ENCODE measurements around the gene IMMT. TPM values are rescaled to one million over a fixed set of nuclear protein-coding genes. Genes with fewer than 3 reads are reported as not detected.

Gene IMMT
- total and polyA plus RNA-seq, 9 of the 15 experiments (the other 6 are each of a cell fraction or from before 2014, with no cell fraction given) = 119 to 294 (median 140) TPM

DNA sequence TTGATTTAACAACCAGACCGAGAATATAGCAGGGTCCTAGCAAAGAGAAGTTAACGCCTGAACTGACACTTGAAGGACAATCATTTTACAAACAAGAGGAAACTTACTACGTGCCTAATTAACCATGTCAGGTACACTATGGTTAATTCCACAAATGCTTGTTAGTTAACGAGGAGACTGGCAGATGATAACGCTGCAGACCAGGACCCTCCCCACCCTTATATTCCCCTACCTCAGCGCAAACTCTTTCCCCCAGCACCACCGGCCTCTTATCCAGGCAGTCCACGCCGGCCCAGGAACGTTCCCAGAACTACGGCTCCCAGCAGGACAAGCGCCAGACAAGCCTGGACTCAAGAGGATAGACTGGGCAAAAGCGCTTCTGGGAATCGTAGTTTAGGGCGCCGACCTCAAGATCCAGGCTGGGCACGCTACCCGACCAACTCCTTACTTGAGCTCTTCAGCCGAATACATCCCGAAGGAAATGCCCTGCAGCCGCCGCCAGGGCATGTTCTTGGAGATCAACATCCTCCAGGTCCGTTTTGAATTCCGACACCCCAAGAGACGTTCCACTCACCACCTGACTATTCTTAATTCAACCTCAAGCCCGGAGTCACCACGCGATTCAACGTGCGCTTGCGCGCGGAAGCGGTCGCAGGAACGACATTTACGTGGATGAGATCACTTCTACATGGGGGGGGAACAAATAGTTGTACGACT lies 89.9 kb downstream of the IMMT start, which contains the start of gene POLR1A (continued):
- TF ChIP-seq, protein P1, sequence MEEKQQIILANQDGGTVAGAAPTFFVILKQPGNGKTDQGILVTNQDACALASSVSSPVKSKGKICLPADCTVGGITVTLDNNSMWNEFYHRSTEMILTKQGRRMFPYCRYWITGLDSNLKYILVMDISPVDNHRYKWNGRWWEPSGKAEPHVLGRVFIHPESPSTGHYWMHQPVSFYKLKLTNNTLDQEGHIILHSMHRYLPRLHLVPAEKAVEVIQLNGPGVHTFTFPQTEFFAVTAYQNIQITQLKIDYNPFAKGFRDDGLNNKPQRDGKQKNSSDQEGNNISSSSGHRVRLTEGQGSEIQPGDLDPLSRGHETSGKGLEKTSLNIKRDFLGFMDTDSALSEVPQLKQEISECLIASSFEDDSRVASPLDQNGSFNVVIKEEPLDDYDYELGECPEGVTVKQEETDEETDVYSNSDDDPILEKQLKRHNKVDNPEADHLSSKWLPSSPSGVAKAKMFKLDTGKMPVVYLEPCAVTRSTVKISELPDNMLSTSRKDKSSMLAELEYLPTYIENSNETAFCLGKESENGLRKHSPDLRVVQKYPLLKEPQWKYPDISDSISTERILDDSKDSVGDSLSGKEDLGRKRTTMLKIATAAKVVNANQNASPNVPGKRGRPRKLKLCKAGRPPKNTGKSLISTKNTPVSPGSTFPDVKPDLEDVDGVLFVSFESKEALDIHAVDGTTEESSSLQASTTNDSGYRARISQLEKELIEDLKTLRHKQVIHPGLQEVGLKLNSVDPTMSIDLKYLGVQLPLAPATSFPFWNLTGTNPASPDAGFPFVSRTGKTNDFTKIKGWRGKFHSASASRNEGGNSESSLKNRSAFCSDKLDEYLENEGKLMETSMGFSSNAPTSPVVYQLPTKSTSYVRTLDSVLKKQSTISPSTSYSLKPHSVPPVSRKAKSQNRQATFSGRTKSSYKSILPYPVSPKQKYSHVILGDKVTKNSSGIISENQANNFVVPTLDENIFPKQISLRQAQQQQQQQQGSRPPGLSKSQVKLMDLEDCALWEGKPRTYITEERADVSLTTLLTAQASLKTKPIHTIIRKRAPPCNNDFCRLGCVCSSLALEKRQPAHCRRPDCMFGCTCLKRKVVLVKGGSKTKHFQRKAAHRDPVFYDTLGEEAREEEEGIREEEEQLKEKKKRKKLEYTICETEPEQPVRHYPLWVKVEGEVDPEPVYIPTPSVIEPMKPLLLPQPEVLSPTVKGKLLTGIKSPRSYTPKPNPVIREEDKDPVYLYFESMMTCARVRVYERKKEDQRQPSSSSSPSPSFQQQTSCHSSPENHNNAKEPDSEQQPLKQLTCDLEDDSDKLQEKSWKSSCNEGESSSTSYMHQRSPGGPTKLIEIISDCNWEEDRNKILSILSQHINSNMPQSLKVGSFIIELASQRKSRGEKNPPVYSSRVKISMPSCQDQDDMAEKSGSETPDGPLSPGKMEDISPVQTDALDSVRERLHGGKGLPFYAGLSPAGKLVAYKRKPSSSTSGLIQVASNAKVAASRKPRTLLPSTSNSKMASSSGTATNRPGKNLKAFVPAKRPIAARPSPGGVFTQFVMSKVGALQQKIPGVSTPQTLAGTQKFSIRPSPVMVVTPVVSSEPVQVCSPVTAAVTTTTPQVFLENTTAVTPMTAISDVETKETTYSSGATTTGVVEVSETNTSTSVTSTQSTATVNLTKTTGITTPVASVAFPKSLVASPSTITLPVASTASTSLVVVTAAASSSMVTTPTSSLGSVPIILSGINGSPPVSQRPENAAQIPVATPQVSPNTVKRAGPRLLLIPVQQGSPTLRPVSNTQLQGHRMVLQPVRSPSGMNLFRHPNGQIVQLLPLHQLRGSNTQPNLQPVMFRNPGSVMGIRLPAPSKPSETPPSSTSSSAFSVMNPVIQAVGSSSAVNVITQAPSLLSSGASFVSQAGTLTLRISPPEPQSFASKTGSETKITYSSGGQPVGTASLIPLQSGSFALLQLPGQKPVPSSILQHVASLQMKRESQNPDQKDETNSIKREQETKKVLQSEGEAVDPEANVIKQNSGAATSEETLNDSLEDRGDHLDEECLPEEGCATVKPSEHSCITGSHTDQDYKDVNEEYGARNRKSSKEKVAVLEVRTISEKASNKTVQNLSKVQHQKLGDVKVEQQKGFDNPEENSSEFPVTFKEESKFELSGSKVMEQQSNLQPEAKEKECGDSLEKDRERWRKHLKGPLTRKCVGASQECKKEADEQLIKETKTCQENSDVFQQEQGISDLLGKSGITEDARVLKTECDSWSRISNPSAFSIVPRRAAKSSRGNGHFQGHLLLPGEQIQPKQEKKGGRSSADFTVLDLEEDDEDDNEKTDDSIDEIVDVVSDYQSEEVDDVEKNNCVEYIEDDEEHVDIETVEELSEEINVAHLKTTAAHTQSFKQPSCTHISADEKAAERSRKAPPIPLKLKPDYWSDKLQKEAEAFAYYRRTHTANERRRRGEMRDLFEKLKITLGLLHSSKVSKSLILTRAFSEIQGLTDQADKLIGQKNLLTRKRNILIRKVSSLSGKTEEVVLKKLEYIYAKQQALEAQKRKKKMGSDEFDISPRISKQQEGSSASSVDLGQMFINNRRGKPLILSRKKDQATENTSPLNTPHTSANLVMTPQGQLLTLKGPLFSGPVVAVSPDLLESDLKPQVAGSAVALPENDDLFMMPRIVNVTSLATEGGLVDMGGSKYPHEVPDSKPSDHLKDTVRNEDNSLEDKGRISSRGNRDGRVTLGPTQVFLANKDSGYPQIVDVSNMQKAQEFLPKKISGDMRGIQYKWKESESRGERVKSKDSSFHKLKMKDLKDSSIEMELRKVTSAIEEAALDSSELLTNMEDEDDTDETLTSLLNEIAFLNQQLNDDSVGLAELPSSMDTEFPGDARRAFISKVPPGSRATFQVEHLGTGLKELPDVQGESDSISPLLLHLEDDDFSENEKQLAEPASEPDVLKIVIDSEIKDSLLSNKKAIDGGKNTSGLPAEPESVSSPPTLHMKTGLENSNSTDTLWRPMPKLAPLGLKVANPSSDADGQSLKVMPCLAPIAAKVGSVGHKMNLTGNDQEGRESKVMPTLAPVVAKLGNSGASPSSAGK (IDR thresholded peaks at IDR 0.05) = no peak
- no peak for TF ChIP-seq ZNF589 (CRISPR knock-in tag; IDR thresholded peaks at IDR 0.05; ENCODE audit: low read depth)
- TF ChIP-seq, protein P2, sequence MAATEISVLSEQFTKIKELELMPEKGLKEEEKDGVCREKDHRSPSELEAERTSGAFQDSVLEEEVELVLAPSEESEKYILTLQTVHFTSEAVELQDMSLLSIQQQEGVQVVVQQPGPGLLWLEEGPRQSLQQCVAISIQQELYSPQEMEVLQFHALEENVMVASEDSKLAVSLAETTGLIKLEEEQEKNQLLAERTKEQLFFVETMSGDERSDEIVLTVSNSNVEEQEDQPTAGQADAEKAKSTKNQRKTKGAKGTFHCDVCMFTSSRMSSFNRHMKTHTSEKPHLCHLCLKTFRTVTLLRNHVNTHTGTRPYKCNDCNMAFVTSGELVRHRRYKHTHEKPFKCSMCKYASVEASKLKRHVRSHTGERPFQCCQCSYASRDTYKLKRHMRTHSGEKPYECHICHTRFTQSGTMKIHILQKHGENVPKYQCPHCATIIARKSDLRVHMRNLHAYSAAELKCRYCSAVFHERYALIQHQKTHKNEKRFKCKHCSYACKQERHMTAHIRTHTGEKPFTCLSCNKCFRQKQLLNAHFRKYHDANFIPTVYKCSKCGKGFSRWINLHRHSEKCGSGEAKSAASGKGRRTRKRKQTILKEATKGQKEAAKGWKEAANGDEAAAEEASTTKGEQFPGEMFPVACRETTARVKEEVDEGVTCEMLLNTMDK (IDR thresholded peaks at IDR 0.05; ENCODE audit: borderline replicate concordance, insufficient read depth, low read depth, low read length, poor library complexity, severe bottlenecking) = peak; percentile 2
- TF ChIP-seq, protein P3, sequence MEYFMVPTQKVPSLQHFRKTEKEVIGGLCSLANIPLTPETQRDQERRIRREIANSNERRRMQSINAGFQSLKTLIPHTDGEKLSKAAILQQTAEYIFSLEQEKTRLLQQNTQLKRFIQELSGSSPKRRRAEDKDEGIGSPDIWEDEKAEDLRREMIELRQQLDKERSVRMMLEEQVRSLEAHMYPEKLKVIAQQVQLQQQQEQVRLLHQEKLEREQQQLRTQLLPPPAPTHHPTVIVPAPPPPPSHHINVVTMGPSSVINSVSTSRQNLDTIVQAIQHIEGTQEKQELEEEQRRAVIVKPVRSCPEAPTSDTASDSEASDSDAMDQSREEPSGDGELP (CRISPR knock-in tag; IDR thresholded peaks at IDR 0.05; ENCODE audit: borderline replicate concordance) = peak; percentile 56; the same call in 1 of the 2 replicates
- TF ChIP-seq BACH1 (tag; IDR thresholded peaks at IDR 0.05) = peak; percentile 67; the same call in 1 of the 2 replicates
- no peak for TF ChIP-seq ARID1B (IDR thresholded peaks at IDR 0.05)
- no peak for TF ChIP-seq MTA1 (IDR thresholded peaks at IDR 0.05; ENCODE audit: borderline replicate concordance)
- no peak for TF ChIP-seq BRD9 (IDR thresholded peaks at IDR 0.05; ENCODE audit: low read depth, partially characterized antibody)
- TF ChIP-seq JUND (IDR thresholded peaks at IDR 0.05; ENCODE audit: borderline replicate concordance, low read depth, low read length) = no peak
- TF ChIP-seq JUND (tag; IDR thresholded peaks at IDR 0.05; ENCODE audit: borderline replicate concordance, low read depth, low read length) = peak; percentile 65; the same call in 1 of the 3 replicates

All from K562 (cell line).